Activated effector memory CD4-positive, alpha-beta T cell treated with anti-CD3 and anti-CD28 coated beads, Interleukin-2, amount 50 U/mL, for 16 hours (primary cell): ENCODE data around the gene GRIK1.
"Not testable (repeated sequence)": the region's sequence is repeated elsewhere in the genome, so short reads cannot be mapped to it uniquely, and the experiment has no call there.

Experiments
- DNase-seq: peaks from one replicate; pipeline ENCODE4 v3.0.0-alpha.2; 2020

GRIK1 gene

GRCh38 chr21:29639366-29640079, 300.3 kb downstream of the GRIK1 start:
- DNase-seq: no peak

GRCh38 chr21:29638761-29639327, 301.0 kb downstream of the GRIK1 start:
- no peak for DNase-seq

GRCh38 chr21:29638138-29638537, 301.7 kb downstream of the GRIK1 start:
- DNase-seq: no peak

GRCh38 chr21:29637553-29637952, 302.2 kb downstream of the GRIK1 start:
- no peak for DNase-seq

- no peak for DNase-seq
These were observed 302.7 kb downstream of the GRIK1 start for GRCh38 chr21:29637134-29637533.

GRCh38 chr21:29634418-29634817, 305.4 kb downstream of the GRIK1 start:
- DNase-seq: no peak

GRCh38 chr21:29633756-29634155, 306.0 kb downstream of the GRIK1 start:
- DNase-seq: no peak

- DNase-seq: no peak
These were observed 309.4 kb downstream of the GRIK1 start for GRCh38 chr21:29630441-29630840.

GRCh38 chr21:29627905-29628304, 311.9 kb downstream of the GRIK1 start:
- DNase-seq: no peak

- DNase-seq: no peak
These were observed 312.9 kb downstream of the GRIK1 start for GRCh38 chr21:29626801-29627470.

GRCh38 chr21:29625990-29626389, 313.8 kb downstream of the GRIK1 start:
- DNase-seq: no peak

GRCh38 chr21:29624776-29625175, 315.0 kb downstream of the GRIK1 start:
- DNase-seq: no peak

- DNase-seq: no peak
These were observed 318.3 kb downstream of the GRIK1 start for GRCh38 chr21:29621525-29621924.

GRCh38 chr21:29616209-29616751, 323.5 kb downstream of the GRIK1 start:
- DNase-seq: no peak

GRCh38 chr21:29613877-29614276, 325.9 kb downstream of the GRIK1 start:
- no peak for DNase-seq

GRCh38 chr21:29613021-29613420, 326.8 kb downstream of the GRIK1 start:
- no peak for DNase-seq

- no peak for DNase-seq
These were observed 328.9 kb downstream of the GRIK1 start for GRCh38 chr21:29610779-29611360.

- DNase-seq: no peak
These were observed 333.2 kb downstream of the GRIK1 start for GRCh38 chr21:29606613-29607012.

GRCh38 chr21:29605219-29605618, 334.6 kb downstream of the GRIK1 start:
- not testable (repeated sequence) for DNase-seq

GRCh38 chr21:29604076-29604475, 335.7 kb downstream of the GRIK1 start:
- DNase-seq: no peak

- DNase-seq: no peak
These were observed 338.7 kb downstream of the GRIK1 start for GRCh38 chr21:29601047-29601446.

- DNase-seq: no peak
These were observed 353.1 kb downstream of the GRIK1 start for GRCh38 chr21:29586696-29587095.

- DNase-seq: no peak
These were observed 354.3 kb downstream of the GRIK1 start for GRCh38 chr21:29585462-29585861.
